Measurements from ENCODE around the gene EMC9. TPM values are rescaled to one million over a fixed set of nuclear protein-coding genes. Genes with fewer than 3 reads are reported as not detected.

EMC9 gene
- polyA plus RNA-seq, 2 of the 4 experiments (the other 2 are of a cell fraction): 21.5 to 48.5 TPM

DNA sequence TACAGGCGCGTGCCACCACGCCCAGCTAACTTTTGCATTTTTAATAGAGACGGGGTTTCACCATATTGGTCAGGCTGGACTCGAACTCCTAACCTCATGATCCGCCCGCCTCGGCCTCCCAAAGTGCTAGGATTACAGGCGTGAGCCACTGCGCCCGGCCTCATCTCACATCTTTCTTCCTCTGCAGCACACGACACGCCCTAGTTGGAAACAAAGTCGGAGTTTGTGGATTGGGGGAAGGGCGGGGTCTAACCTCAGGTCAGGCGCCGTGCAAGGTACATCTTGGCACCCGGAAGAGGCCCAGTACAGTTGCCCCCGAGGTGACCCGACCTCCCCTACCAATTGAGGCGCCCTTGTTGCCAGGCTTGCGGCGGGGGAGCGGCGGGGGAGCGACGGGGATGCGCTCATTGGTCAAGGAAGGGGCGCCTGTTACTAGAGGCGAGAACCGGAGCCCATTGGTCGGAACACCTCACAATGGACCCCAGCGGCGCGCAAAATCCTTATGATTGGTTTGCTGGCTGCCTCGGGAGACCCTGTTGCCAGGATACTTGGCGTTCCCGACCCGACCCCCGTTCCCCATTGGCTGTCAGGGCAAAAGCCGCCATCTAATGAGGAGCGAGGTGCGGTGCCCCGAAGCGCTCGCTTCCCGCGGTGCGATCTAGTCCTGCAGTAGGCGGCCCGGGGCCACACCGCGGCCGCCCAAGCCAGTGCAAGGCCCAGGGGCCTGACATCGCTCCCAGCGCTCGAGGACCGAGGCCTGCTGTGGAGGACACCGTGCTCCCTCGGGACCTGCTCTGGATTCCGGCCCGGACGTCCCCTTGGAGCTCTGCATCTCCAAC lies 30.2 kb upstream of the EMC9 start, which contains the start of gene REC8:
REC8 (plus strand) TSS at position 659 of the 839 bp plus-strand sequence. CDS start 473 bp downstream, outside the sequence.
- FAIRE-seq (no peak), DNase-seq (ENCODE audit: low read depth in 1 of 2, low spot score in 1 of 2) (no peak), ATAC-seq (no peak)
- Histone ChIP-seq H3K4me3 (no peak within 1 kb of the TSS), H3K4me1 (no peaks in the 10 kb centered on the region), H3K27ac (no peak within 1 kb of the TSS), H3K4me2 (no peak within 1 kb of the TSS), H3K9me3 (no peaks in the 10 kb centered on the region)
- ChIA-PET CTCF (interaction anchor here (1.0 to 3.6 kb wide), 5 partner anchors 8 to 14 kb away, joined by 4 to 14 read pairs (median 5); partner anchors contain the start of gene IRF9), POLR2A (interaction anchor here (1.2 to 1.6 kb wide), 2 partner anchors 11 to 17 kb away, joined by 4 read pairs; partner anchors contain the start of genes IPO4 and IRF9)
- TF ChIP-seq GATA3 (IDR thresholded peaks at IDR 0.05; ENCODE audit: borderline replicate concordance): no peak
- no peak for TF ChIP-seq TFCP2L1 (CRISPR knock-in tag; IDR thresholded peaks at IDR 0.05)
- no peak for TF ChIP-seq FOSB (CRISPR knock-in tag; IDR thresholded peaks at IDR 0.05)
- TF ChIP-seq TP53 (CRISPR knock-in tag; IDR thresholded peaks at IDR 0.05): no peak
- no peak for TF ChIP-seq CEBPB (IDR thresholded peaks at IDR 0.05)
- WGBS (ENCODE audit: missing lambda C conversion rate): 95% methylated on average over 50 of the region's 63 CpGs

GRCh38 chr14:24167469-24168114 lies 26.2 kb upstream of the EMC9 start:
- peak overlapping the region in 1 of 2 experiments; percentile 53; a peak in 1 of 6 replicates for H3K27ac ChIP-seq
- ATAC-seq: no peak
- WGBS (ENCODE audit: missing lambda C conversion rate): 93% methylated on average over 3 of the region's 3 CpGs
- FAIRE-seq: no peak
- ChIA-PET POLR2A (no interaction called here), CTCF (interaction anchor here (0.6 to 0.8 kb wide), 2 partner anchors 13 to 32 kb away, joined by 3 to 6 read pairs; no protein-coding TSS in a partner anchor)
- no peaks in the 10 kb centered on the region for H3K9me3 ChIP-seq
- DNase-seq (ENCODE audit: low read depth in 1 of 2, low spot score in 1 of 2): no peak
- H3K4me3 ChIP-seq: no peak overlapping the region
- H3K4me1 ChIP-seq: no peaks in the 10 kb centered on the region
- TF ChIP-seq MAZ (IDR thresholded peaks at IDR 0.05; ENCODE audit: borderline replicate concordance, low read depth, low read length): no peak
- no peak for TF ChIP-seq JUN (IDR thresholded peaks at IDR 0.05)
- TF ChIP-seq PBX3 (IDR thresholded peaks at IDR 0.05): no peak
- no peak for TF ChIP-seq CTCF (IDR thresholded peaks at IDR 0.05)
- TF ChIP-seq SREBF2 (IDR thresholded peaks at IDR 0.05): no peak
- no peak for TF ChIP-seq RARB (CRISPR knock-in tag; IDR thresholded peaks at IDR 0.05)
- TF ChIP-seq FOXS1 (CRISPR knock-in tag; IDR thresholded peaks at IDR 0.05): no peak
- no peak overlapping the region for H3K4me2 ChIP-seq

GRCh38 chr14:24165785-24166184 lies 24.4 kb upstream of the EMC9 start:
- H3K4me1 ChIP-seq: peaks cover 14% of the 10 kb centered on the region
- no peak overlapping the region for H3K27ac ChIP-seq
- FAIRE-seq (no peak), DNase-seq (ENCODE audit: low read depth in 1 of 2, low spot score in 1 of 2) (no peak), ATAC-seq (no peak)
- no peak overlapping the region for H3K4me2 ChIP-seq
- WGBS (ENCODE audit: missing lambda C conversion rate): 88% methylated on average over 5 of the region's 5 CpGs
- no peak overlapping the region for H3K4me3 ChIP-seq
- CTCF ChIA-PET: interaction anchor here (0.8 to 7.0 kb wide), 3 partner anchors 19 to 56 kb away, joined by 3 to 168 read pairs (median 6); partner anchors contain the start of genes EMC9, MDP1, PSME2 and RNF31
- POLR2A ChIA-PET: no interaction called here
- TF ChIP-seq CHD2 (IDR thresholded peaks at IDR 0.05; ENCODE audit: low read length, partially characterized antibody) (no peak), JUNB (IDR thresholded peaks at IDR 0.05) (no peak), SMC3 (IDR thresholded peaks at IDR 0.05) (no peak), ATOH8 (CRISPR knock-in tag; IDR thresholded peaks at IDR 0.05; ENCODE audit: low read depth) (no peak), CHD4 (IDR thresholded peaks at IDR 0.05; ENCODE audit: borderline replicate concordance) (no peak), CBX2 (IDR thresholded peaks at IDR 0.05; ENCODE audit: borderline replicate concordance, low read depth) (no peak), NPAS2 (CRISPR knock-in tag; IDR thresholded peaks at IDR 0.05; ENCODE audit: borderline replicate concordance) (no peak), NFE2L2 (conservative IDR thresholded peaks at IDR 0.05; ENCODE audit: low read length) (no peak), POLR2AphosphoS2 (conservative IDR thresholded peaks at IDR 0.05; ENCODE audit: low read length) (no peak), CEBPB (IDR thresholded peaks at IDR 0.05) (no peak), HMGXB4 (CRISPR knock-in tag; IDR thresholded peaks at IDR 0.05; ENCODE audit: borderline replicate concordance) (no peak), CBX8 (IDR thresholded peaks at IDR 0.05) (no peak), MYC (IDR thresholded peaks at IDR 0.05; ENCODE audit: borderline replicate concordance, low read length) (no peak), ESRRA (IDR thresholded peaks at IDR 0.05; ENCODE audit: borderline replicate concordance, low read length) (no peak), RARB (CRISPR knock-in tag; IDR thresholded peaks at IDR 0.05) (no peak), HOXA7 (CRISPR knock-in tag; IDR thresholded peaks at IDR 0.05) (no peak), HOXB5 (CRISPR knock-in tag; IDR thresholded peaks at IDR 0.05) (no peak), EHF (CRISPR knock-in tag; IDR thresholded peaks at IDR 0.05) (no peak)
- no peaks in the 10 kb centered on the region for H3K9me3 ChIP-seq

Data from A549 (cell line).